ENCODE results near the gene TEX44. TPM values are rescaled to one million over a fixed set of nuclear protein-coding genes. Genes with fewer than 3 reads are reported as not detected.

The TEX44 gene
- total RNA-seq, 1 donor from 2014 or later: not detected

DNA sequence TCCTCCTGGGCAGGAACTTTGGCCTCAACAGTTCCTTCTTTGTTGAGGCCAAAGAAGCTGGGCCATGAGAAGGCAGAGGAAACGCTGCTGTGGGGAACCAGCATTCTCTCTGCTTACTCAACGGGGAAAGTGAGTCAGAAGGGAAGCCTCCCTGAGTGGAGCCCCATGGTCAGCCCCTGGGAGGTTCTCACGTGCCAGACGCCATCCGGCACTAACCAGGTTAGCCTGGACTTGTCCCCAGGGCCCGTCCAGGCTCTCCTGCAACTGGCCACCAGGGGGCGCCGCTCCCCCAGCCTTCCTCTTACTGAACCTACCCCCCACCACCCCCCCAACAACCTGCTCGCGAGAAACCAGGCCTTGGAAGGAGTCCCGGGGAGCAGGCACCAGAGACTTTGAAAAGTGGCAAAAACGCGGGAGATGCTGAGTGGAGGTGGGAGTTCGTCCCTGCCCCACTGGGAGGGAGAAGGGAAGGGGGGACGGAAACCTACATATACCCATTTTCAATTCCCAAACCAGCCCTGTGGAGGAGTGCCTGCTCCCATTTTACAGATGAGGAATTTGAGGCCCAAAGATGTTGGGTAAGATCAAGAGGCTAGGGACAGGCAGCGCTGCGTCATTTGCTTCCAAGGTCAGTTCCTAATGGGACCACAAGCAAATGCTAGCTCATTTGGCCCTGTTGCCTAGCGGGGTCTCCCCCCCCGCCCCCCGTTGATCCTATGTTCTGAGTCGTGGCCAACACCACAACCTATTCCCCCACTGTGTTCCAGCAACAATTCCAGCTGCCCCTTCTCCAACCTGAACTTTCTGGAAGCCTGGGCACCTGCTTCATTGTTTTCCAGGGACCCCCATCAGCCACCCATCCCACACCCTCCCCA, 20.0 kb downstream of the TEX44 start:
- TF ChIP-seq, protein P1, sequence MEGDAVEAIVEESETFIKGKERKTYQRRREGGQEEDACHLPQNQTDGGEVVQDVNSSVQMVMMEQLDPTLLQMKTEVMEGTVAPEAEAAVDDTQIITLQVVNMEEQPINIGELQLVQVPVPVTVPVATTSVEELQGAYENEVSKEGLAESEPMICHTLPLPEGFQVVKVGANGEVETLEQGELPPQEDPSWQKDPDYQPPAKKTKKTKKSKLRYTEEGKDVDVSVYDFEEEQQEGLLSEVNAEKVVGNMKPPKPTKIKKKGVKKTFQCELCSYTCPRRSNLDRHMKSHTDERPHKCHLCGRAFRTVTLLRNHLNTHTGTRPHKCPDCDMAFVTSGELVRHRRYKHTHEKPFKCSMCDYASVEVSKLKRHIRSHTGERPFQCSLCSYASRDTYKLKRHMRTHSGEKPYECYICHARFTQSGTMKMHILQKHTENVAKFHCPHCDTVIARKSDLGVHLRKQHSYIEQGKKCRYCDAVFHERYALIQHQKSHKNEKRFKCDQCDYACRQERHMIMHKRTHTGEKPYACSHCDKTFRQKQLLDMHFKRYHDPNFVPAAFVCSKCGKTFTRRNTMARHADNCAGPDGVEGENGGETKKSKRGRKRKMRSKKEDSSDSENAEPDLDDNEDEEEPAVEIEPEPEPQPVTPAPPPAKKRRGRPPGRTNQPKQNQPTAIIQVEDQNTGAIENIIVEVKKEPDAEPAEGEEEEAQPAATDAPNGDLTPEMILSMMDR (conservative IDR thresholded peaks at IDR 0.05): peak; percentile 98
- peak; percentile 83 for DNase-seq (ENCODE audit: low read depth, low spot score)
- peak overlapping the region; percentile 62 for H3K27ac Mint-ChIP-seq (ENCODE audit: unreplicated experiment)
- H3K9me3 Mint-ChIP-seq: no peaks in the 10 kb centered on the region
- H3K36me3 Mint-ChIP-seq (ENCODE audit: low read depth): no peaks in the 10 kb centered on the region
- peaks cover 64% of the 10 kb centered on the region for H3K4me1 Mint-ChIP-seq
- peak overlapping the region; percentile 85 for H3K4me3 Mint-ChIP-seq
- no peaks in the 10 kb centered on the region for H3K27me3 Mint-ChIP-seq (ENCODE audit: low read depth)

DNA sequence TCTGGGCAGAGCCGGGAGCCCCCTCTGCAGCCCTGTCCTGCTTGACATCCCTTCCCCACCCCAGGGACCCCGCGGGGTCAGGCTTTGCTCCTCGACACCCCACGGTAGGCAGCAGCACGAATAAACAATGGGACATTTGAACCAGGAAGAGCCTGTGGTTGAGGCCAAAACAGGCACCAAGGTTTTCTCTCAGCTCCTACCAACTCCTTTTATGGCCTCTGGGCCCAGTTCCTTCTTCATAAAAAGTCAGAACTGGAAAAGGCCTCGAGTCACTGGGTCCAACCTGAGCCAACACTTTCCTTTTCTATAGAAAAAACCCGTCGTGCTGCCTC, 20.6 kb downstream of the TEX44 start:
- no peaks in the 10 kb centered on the region for H3K9me3 Mint-ChIP-seq
- H3K27me3 Mint-ChIP-seq (ENCODE audit: low read depth): no peaks in the 10 kb centered on the region
- H3K4me3 Mint-ChIP-seq: peak overlapping the region; percentile 85
- TF ChIP-seq, protein P1 (conservative IDR thresholded peaks at IDR 0.05): no peak
- no peak for DNase-seq (ENCODE audit: low read depth, low spot score)
- H3K36me3 Mint-ChIP-seq (ENCODE audit: low read depth): no peaks in the 10 kb centered on the region
- peaks cover 62% of the 10 kb centered on the region for H3K4me1 Mint-ChIP-seq
- peak overlapping the region; percentile 98 for H3K27ac Mint-ChIP-seq (ENCODE audit: unreplicated experiment)

DNA sequence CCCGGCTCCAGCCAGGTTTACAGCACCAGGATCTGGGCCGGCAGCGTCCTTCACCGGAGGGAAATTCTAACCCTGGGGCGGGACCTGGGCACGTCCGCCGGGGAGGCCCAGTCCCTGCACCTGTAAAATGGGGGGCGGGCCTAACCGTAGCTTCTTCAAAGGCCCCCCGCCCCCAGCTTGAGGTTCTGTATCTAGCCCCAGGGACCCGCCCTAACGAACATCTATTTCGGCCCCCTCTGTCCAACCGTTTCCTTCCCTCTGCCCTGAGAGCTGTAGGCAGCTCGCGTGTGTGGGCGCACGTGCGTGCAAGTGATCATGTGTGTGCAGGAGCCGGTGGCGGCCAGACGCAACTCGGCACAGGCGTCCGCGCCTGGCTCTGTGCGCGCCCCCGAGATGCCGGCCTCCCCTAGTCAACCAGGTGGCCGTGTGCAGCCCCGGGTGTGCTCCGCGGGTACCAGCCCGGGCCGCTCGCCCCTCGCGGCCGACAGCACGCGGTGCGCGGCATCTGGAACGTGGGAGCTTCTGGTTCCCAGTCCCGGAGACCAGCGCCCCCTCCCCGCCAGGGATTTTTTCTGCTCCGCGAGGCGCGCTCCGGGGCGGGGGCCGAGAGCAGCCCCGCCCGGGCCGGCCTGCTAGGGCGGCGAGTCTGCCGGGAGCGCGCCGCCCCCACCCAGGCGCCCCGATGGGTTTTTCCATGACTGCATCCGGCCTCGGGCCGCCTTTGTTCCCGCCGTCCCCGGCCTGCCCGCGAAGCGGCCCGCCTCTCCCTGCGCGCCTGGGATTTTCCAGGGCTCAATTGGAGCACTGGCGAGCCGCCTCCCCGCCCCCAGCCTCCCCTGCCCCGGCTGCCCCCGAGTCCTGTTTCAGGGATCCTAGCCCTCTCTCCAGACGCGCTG, 21.2 kb downstream of the TEX44 start:
- Mint-ChIP-seq H3K36me3 (ENCODE audit: low read depth) (no peaks in the 10 kb centered on the region), H3K27ac (ENCODE audit: unreplicated experiment) (peak overlapping the region; percentile 98), H3K27me3 (ENCODE audit: low read depth) (no peaks in the 10 kb centered on the region), H3K4me1 (peaks cover 58% of the 10 kb centered on the region), H3K4me3 (peak overlapping the region; percentile 87), H3K9me3 (no peaks in the 10 kb centered on the region)
- DNase-seq (ENCODE audit: low read depth, low spot score): peak; percentile 80
- TF ChIP-seq, protein P1 (conservative IDR thresholded peaks at IDR 0.05): peak; percentile 54

DNA sequence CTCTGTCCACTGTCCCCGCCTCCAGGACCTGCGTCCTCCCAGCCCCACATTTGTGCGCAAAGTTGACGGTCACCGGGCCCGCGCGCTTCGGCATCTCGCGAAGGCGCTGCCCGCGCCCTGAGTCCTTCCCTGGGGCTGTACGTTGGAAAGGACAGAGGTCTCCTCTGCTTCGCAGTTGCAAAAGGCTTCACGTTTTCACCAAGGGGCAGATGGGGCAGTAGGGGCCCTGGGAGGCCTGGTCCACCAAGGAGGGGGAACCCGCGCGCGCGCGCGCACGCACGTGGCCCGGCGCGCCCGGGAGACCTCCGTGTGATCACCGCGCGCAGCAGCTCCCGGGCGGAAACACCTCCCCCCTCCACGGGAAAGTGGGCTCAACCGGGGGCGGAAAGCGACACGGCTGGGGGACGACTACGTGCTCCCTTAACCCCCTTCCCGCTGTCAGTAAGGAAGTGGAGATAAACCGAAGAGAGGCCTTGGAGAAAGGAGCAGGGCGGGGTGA, 21.9 kb downstream of the TEX44 start:
- H3K36me3 Mint-ChIP-seq (ENCODE audit: low read depth): no peaks in the 10 kb centered on the region
- DNase-seq (ENCODE audit: low read depth, low spot score): no peak
- no peaks in the 10 kb centered on the region for H3K9me3 Mint-ChIP-seq
- H3K27me3 Mint-ChIP-seq (ENCODE audit: low read depth): no peaks in the 10 kb centered on the region
- H3K4me1 Mint-ChIP-seq: peaks cover 58% of the 10 kb centered on the region
- H3K27ac Mint-ChIP-seq (ENCODE audit: unreplicated experiment): peak overlapping the region; percentile 98
- H3K4me3 Mint-ChIP-seq: peak overlapping the region; percentile 87
- TF ChIP-seq, protein P1 (conservative IDR thresholded peaks at IDR 0.05): no peak

DNA sequence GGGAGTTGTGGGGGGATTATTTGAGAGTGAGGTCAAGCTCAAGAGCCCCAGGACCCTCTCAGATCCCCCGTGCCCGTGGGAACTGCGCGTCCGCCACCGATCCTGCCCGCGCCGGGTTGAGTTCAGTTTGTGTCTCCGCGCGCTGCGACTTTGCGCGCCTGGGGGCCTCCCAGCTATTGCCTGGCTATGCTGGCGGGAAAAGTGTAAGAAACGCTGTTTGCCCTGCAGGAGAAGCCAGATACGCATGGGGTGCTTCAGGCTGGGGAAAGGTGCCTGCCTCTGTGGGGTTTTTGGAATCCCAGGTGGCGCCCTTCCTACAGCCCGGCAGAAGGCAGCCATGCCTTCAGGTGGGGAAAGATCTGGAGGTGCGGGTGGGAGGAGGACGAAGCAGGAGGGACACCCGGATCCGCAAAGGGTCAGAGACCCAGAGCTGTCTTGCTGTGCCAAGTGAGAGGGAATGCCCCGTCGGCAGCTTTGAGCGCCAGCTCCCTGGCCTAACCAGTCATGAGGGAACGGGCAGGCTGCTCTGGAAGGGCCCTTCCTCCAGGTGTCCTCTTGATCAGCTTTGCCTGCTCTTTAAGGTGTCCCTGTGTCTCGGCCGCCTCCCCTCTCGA, 22.5 kb downstream of the TEX44 start:
- Mint-ChIP-seq H3K9me3 (no peaks in the 10 kb centered on the region), H3K27ac (ENCODE audit: unreplicated experiment) (peak overlapping the region; percentile 98), H3K36me3 (ENCODE audit: low read depth) (no peaks in the 10 kb centered on the region), H3K27me3 (ENCODE audit: low read depth) (no peaks in the 10 kb centered on the region), H3K4me3 (peak overlapping the region; percentile 87), H3K4me1 (peaks cover 60% of the 10 kb centered on the region)
- TF ChIP-seq, protein P1 (conservative IDR thresholded peaks at IDR 0.05): no peak
- no peak for DNase-seq (ENCODE audit: low read depth, low spot score)
